Measurements from ENCODE around the gene RHOH. TPM values are rescaled to one million over a fixed set of nuclear protein-coding genes. Genes with fewer than 3 reads are reported as not detected.

Gene RHOH, protein sequence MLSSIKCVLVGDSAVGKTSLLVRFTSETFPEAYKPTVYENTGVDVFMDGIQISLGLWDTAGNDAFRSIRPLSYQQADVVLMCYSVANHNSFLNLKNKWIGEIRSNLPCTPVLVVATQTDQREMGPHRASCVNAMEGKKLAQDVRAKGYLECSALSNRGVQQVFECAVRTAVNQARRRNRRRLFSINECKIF
- not detected in 2 replicates for total RNA-seq

GRCh38 chr4:40196724-40197281, at the start of gene RHOH:
TSS of gene RHOH (plus strand) at chr4:40197031. CDS start at chr4:40243387, 46,356 bp downstream.

Other genes starting within 250 kb of the RHOH start
- 47.2 and 49.2 TPM in 2 replicates for gene PDS5A, start 219.1 kb upstream of the RHOH start, total RNA-seq
- gene N4BP2, start 140.2 kb upstream of the RHOH start, total RNA-seq = 4.2 TPM in 2 replicates
- not detected in 2 replicates for gene CHRNA9, start 138.3 kb downstream of the RHOH start, total RNA-seq

Data from airway epithelial cell (primary cell).